ENCODE measurements around the gene RPS15. TPM values are rescaled to one million over a fixed set of nuclear protein-coding genes. Genes with fewer than 3 reads are reported as not detected.

RPS15 gene
- total RNA-seq, 2 experiments from 2014 or later: 1,642 to 1,717 TPM

DNA sequence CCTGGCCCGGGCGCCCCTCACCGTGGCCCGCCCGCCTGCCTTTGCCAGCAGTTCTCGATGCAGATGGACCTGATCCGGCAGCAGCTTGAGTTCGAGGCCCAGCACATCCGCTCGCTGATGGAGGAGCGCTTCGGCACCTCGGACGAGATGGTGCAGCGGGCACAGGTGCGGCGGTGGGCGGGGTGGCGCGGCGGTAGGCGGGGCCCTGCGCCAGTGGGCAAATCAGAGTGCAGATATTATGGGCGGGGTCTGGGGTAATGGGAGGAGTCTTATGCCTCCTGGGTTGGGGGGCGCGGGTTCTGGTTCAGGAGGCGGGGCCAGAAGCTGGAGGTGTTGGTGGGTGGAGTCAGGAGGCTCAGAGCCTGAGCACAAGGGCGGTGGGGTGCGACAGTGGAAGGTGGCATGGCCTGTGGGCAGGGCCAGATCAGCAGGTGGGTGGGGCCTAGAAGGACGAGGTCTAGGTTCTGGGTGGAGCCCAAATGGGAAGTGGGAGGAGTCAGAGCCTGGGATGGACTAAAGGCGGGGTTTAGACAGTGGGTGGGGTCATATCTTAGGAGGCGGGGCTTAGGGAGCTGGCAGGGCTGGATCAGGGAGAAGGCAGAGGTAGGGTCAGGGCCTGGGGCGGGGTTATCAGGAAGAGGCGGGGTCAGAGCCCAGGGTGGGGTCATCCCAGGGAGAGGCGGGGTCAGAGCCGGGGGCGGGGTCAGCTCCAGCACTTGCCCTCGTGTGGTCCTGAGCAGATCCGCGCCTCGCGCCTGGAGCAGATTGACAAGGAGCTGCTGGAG lies 17.3 kb downstream of the RPS15 start:
- CTCF ChIA-PET: interaction anchor here (0.6 to 2.4 kb wide), 6 partner anchors 10 to 555 kb away, joined by 3 to 14 read pairs (median 3); no protein-coding TSS in a partner anchor
- Mint-ChIP-seq H3K27ac (peak overlapping the region; percentile 8), H3K9me3 (no peaks in the 10 kb centered on the region)

GRCh38 chr19:1456121-1456900 lies 18.1 kb downstream of the RPS15 start:
- Mint-ChIP-seq H3K27ac (no peak overlapping the region), H3K9me3 (no peaks in the 10 kb centered on the region), H3K4me1 (ENCODE audit: low read depth) (peaks cover 23% of the 10 kb centered on the region), H3K4me3 (no peak overlapping the region), H3K36me3 (no peaks in the 10 kb centered on the region), H3K27me3 (peaks cover 46% of the 10 kb centered on the region)
- CTCF ChIA-PET: interaction anchor here (0.6 to 1.2 kb wide), 3 partner anchors 11 to 370 kb away, joined by 3 to 7 read pairs (median 3); no protein-coding TSS in a partner anchor
- POLR2A ChIA-PET: interaction anchor here (1.7 kb wide), 1 partner anchor 16 kb away, joined by 7 read pairs; no protein-coding TSS in a partner anchor
- DNase-seq: no peak
- intact Hi-C loops (cut with micrococcal nuclease): loop anchor here (5.0 to 10.0 kb wide), 2 partner anchors 36 to 308 kb away; partner anchors contain the start of genes PCSK4 and REEP6

More for the DNA sequence above, 17.3 kb downstream of the RPS15 start:
- DNase-seq: peak; percentile 79
- H3K4me1 Mint-ChIP-seq (ENCODE audit: low read depth): peaks cover 25% of the 10 kb centered on the region
- intact Hi-C loops (cut with micrococcal nuclease): loop anchor here (5.0 to 10.0 kb wide), 2 partner anchors 37 to 309 kb away; partner anchors contain the start of genes PCSK4 and REEP6
- H3K4me3 Mint-ChIP-seq: no peak overlapping the region
- peaks cover 54% of the 10 kb centered on the region for H3K27me3 Mint-ChIP-seq
- POLR2A ChIA-PET: interaction anchor here (1.7 kb wide), 1 partner anchor 16 kb away, joined by 7 read pairs; no protein-coding TSS in a partner anchor
- no peaks in the 10 kb centered on the region for H3K36me3 Mint-ChIP-seq

- DNase-seq: no peak
- peaks cover 23% of the 10 kb centered on the region for H3K4me1 Mint-ChIP-seq (ENCODE audit: low read depth)
- H3K9me3 Mint-ChIP-seq: no peaks in the 10 kb centered on the region
- H3K4me3 Mint-ChIP-seq: no peak overlapping the region
- no peaks in the 10 kb centered on the region for H3K36me3 Mint-ChIP-seq
- no peak overlapping the region for H3K27ac Mint-ChIP-seq
- intact Hi-C loops (cut with micrococcal nuclease): loop anchor here (5.0 to 10.0 kb wide), 2 partner anchors 35 to 308 kb away; partner anchors contain the start of genes PCSK4 and REEP6
- H3K27me3 Mint-ChIP-seq: peaks cover 40% of the 10 kb centered on the region
- ChIA-PET CTCF (interaction anchor here (1.5 kb wide), 1 partner anchor 13 kb away, joined by 9 read pairs; no protein-coding TSS in a partner anchor), POLR2A (no interaction called here)
Measured at GRCh38 chr19:1457031-1457739, 19.0 kb downstream of the RPS15 start.

DNA sequence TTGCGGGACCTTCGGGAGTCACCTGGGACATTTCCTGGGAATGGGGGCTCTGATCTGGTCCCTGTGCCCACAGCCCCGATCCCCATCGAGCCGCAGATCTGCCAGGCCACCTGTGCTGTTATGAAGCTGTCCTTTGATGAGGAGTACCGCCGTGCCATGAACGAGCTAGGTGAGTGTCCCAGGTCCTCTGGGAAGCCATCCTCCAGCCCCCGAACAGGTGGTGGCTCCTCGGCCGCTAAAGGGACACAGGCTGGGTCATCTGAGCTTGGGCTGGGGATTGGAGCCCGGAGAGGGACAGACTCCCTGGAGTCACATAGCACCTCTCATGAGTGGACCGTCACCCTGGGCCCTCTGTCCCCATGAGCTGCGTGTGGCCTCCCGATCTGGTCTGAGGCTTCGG lies 19.7 kb downstream of the RPS15 start:
- intact Hi-C loops (cut with micrococcal nuclease): loop anchor here (5.0 to 10.0 kb wide), 2 partner anchors 34 to 307 kb away; partner anchors contain the start of genes PCSK4 and REEP6
- Mint-ChIP-seq H3K36me3 (no peaks in the 10 kb centered on the region), H3K4me3 (no peak overlapping the region), H3K27ac (no peak overlapping the region), H3K4me1 (ENCODE audit: low read depth) (peaks cover 23% of the 10 kb centered on the region), H3K9me3 (no peaks in the 10 kb centered on the region), H3K27me3 (peaks cover 33% of the 10 kb centered on the region)
- CTCF ChIA-PET: interaction anchor here (1.4 to 1.5 kb wide), 2 partner anchors 10 to 13 kb away, joined by 3 to 9 read pairs; no protein-coding TSS in a partner anchor
- DNase-seq: no peak
- POLR2A ChIA-PET: no interaction called here

- intact Hi-C loops (cut with micrococcal nuclease): loop anchor here (5.0 to 10.0 kb wide), 2 partner anchors 33 to 305 kb away; partner anchors contain the start of genes PCSK4 and REEP6
- H3K9me3 Mint-ChIP-seq: no peaks in the 10 kb centered on the region
- no peak overlapping the region for H3K27ac Mint-ChIP-seq
- POLR2A ChIA-PET: no interaction called here
- peaks cover 27% of the 10 kb centered on the region for H3K27me3 Mint-ChIP-seq
- H3K4me3 Mint-ChIP-seq: no peak overlapping the region
- no peak for DNase-seq
- H3K4me1 Mint-ChIP-seq (ENCODE audit: low read depth): peaks cover 20% of the 10 kb centered on the region
- no peaks in the 10 kb centered on the region for H3K36me3 Mint-ChIP-seq
- CTCF ChIA-PET: interaction anchor here (1.4 kb wide), 1 partner anchor 8 kb away, joined by 3 read pairs; no protein-coding TSS in a partner anchor
Measured at GRCh38 chr19:1459479-1459878, 21.3 kb downstream of the RPS15 start.

DNA sequence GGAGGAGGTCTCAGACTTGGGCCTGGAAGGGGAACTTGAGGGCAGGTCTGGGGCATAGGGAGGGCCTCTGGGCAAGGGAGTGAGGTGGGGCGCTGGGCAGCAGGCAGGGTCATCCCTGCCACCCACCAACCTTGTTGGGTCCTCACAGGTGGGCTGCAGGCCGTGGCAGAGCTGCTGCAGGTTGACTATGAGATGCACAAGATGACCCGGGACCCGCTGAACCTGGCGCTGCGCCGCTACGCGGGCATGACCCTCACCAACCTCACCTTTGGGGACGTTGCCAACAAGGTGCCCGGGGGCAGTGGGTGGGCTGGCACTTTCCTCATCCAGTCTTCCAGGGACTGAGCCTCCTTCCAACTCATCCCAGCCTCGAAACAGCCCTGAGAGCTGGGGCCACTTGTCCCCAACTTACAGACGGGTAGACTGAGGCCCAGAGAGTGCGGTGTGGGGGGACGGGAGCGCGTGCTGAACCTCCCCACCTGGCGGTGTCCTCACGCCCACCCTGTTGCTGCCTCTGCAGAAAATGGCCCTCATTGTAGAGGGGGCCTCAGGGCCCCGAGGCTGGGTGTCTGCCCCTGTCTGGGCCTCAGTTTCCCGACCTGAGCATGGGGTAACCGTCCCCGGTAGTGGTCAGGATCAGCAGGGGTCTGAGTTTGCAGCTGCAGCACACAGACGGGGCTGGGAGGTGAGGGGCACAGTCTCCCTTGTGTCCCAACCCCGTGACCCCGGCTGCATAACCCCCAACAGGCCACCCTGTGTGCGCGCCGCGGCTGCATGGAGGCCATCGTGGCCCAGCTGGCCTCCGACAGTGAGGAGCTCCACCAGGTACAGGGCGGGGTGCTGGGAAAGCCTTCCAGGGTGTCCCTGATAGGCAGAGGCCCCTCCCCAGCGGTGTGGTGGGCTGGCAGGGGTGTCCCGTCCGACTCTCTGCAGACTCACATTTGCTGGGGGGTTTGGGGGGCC lies 22.1 kb downstream of the RPS15 start:
- ChIA-PET POLR2A (no interaction called here), CTCF (interaction anchor here (1.0 kb wide), 1 partner anchor 16 kb away, joined by 3 read pairs; no protein-coding TSS in a partner anchor)
- no peak overlapping the region for H3K27ac Mint-ChIP-seq
- no peaks in the 10 kb centered on the region for H3K36me3 Mint-ChIP-seq
- peaks cover 16% of the 10 kb centered on the region for H3K4me1 Mint-ChIP-seq (ENCODE audit: low read depth)
- H3K4me3 Mint-ChIP-seq: no peak overlapping the region
- H3K27me3 Mint-ChIP-seq: peaks cover 23% of the 10 kb centered on the region
- DNase-seq: no peak
- intact Hi-C loops (cut with micrococcal nuclease): no loop called here
- H3K9me3 Mint-ChIP-seq: no peaks in the 10 kb centered on the region

DNA sequence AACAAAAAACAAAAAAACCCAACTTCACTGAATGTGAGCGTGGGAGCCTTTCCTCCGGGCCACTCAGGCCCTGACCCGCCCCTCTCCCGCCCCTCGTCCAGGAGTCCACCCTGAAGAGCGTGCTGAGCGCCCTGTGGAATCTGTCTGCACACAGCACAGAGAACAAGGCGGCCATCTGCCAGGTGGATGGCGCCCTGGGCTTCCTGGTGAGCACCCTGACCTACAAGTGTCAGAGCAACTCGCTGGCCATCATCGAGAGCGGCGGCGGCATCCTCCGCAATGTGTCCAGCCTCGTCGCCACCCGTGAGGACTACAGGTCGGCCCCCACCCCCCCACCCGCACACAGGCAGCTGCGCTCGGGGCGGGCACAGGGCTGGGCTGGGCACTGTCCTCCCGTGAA lies 23.7 kb downstream of the RPS15 start:
- H3K27me3 Mint-ChIP-seq: peaks cover 19% of the 10 kb centered on the region
- POLR2A ChIA-PET: no interaction called here
- no peaks in the 10 kb centered on the region for H3K9me3 Mint-ChIP-seq
- H3K4me1 Mint-ChIP-seq (ENCODE audit: low read depth): peaks cover 9% of the 10 kb centered on the region
- intact Hi-C loops (cut with micrococcal nuclease): no loop called here
- no peak overlapping the region for H3K27ac Mint-ChIP-seq
- DNase-seq: no peak
- H3K36me3 Mint-ChIP-seq: no peaks in the 10 kb centered on the region
- no peak overlapping the region for H3K4me3 Mint-ChIP-seq
- CTCF ChIA-PET: no interaction called here

- POLR2A ChIA-PET: no interaction called here
- intact Hi-C loops (cut with micrococcal nuclease): no loop called here
- CTCF ChIA-PET: interaction anchor here (1.0 to 2.5 kb wide), 6 partner anchors 9 to 21 kb away, joined by 3 to 20 read pairs (median 6); no protein-coding TSS in a partner anchor
- H3K36me3 Mint-ChIP-seq: no peaks in the 10 kb centered on the region
- H3K27ac Mint-ChIP-seq: no peak overlapping the region
- peaks cover 3% of the 10 kb centered on the region for H3K4me1 Mint-ChIP-seq (ENCODE audit: low read depth)
- H3K27me3 Mint-ChIP-seq: peaks cover 8% of the 10 kb centered on the region
- DNase-seq: peak; percentile 47
- no peaks in the 10 kb centered on the region for H3K9me3 Mint-ChIP-seq
- H3K4me3 Mint-ChIP-seq: no peak overlapping the region
Measured at GRCh38 chr19:1465191-1466016, 27.2 kb downstream of the RPS15 start.

GRCh38 chr19:1466018-1466460 lies 27.8 kb downstream of the RPS15 start:
- no peak overlapping the region for H3K4me3 Mint-ChIP-seq
- ChIA-PET POLR2A (interaction anchor here (1.4 kb wide), 1 partner anchor 9 kb away, joined by 3 read pairs; no protein-coding TSS in a partner anchor), CTCF (interaction anchor here (1.0 to 2.5 kb wide), 6 partner anchors 9 to 21 kb away, joined by 3 to 20 read pairs (median 6); no protein-coding TSS in a partner anchor)
- H3K4me1 Mint-ChIP-seq (ENCODE audit: low read depth): peaks cover 3% of the 10 kb centered on the region
- intact Hi-C loops (cut with micrococcal nuclease): no loop called here
- no peak overlapping the region for H3K27ac Mint-ChIP-seq
- H3K9me3 Mint-ChIP-seq: no peaks in the 10 kb centered on the region
- H3K27me3 Mint-ChIP-seq: peaks cover 8% of the 10 kb centered on the region
- no peak for DNase-seq
- no peaks in the 10 kb centered on the region for H3K36me3 Mint-ChIP-seq
